Lower lobe of right lung (tissue), 2 donors: ENCODE measurements around the gene NOTUM. TPM values are rescaled to one million over a fixed set of nuclear protein-coding genes. Genes with fewer than 3 reads are reported as not detected.

ENCODE experiments used
- ATAC-seq, 2 donors: fragments of 200-7000 bp; cut with Tn5 transposase; one replicate each; pipeline ENCODE4 v1.9.1; 2020 to 2022; ENCODE audit warnings: mild to moderate bottlenecking in 2 of 2, moderate library complexity in 2 of 2
- DNase-seq: peaks from one replicate; pipeline ENCODE4 v3.0.0-alpha.2; 2020
- H3K27ac ChIP-seq: fragments of 200-600 bp; one replicate; pipeline ENCODE4 v1.8.0; 2022
- H3K27me3 ChIP-seq: fragments of 200-600 bp; one replicate; pipeline ENCODE4 v1.8.0; 2022; ENCODE audit warnings: low read depth
- H3K36me3 ChIP-seq: fragments of 200-600 bp; one replicate; pipeline ENCODE4 v1.8.0; 2022; ENCODE audit warnings: mild to moderate bottlenecking
- H3K4me1 ChIP-seq: fragments of 200-600 bp; one replicate; pipeline ENCODE4 v1.8.0; 2022
- H3K4me3 ChIP-seq: fragments of 200-600 bp; one replicate; pipeline ENCODE4 v1.8.0; 2022; ENCODE audit warnings: mild to moderate bottlenecking
- H3K9me3 ChIP-seq: fragments of 200-600 bp; one replicate; pipeline ENCODE4 v1.8.0; 2022
- intact Hi-C: fragments of 100-400 bp; cut with DNase I; formaldehyde crosslinking; loops from one replicate; pipeline ENCODE4 v1.11.0; 2022
- total RNA-seq: library from RNA; stranded (reverse); fragmentation: NEBNext Ultra II Directional; extraction: Animal tissue kit (Norgen Biotek cat#: 25700); gene quantifications from one replicate; pipeline ENCODE4 v1.2.1, GENCODE V29; 2021
- TF ChIP-seq, protein P1 (sequence below): fragments of 200-600 bp; IDR thresholded peaks from one replicate; pipeline ENCODE4 v1.8.0; 2022; ENCODE audit warnings: antibody characterized with exemption, mild to moderate bottlenecking
- donor health status: DM: no; HTN: yes; CAD: no; lungs with severe emphysema.

NOTUM gene
- total RNA-seq, 1 donor from 2014 or later, result 4.4 TPM

DNA sequence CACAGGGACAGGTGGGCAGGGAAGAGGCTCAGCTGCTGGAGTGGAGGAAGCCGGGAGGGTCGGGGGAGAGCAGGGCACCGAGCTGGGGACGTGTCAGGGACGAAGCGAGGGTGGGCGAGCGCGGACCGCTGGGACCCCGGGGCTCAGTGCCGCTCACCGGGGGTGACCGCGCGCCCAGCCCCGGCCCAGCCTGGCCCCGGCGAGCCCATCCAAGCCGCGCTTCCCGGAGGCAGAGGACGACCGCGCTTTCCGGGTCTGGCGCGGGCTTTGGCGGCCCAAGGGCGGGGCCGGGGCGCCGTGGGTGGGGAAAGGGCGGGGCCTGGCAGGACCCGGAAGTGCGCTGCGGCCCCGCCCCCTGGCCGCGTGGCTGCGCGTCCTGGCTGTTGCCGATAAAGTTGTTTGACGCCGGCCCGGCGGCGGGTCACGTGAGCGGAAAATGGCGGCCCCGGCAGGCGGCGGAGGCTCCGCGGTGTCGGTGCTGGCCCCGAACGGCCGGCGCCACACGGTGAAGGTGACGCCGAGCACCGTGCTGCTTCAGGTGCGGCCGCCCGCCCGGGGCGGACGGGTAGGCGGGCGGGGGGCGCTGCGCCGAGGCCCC, 16.3 kb upstream of the NOTUM start, which contains the start of gene ASPSCR1:
ASPSCR1 (plus strand) TSS at position 419 of the 598 bp plus-strand sequence; CDS start at position 437, 18 bp downstream.
- intact Hi-C loops, result no loop called here
- peaks cover 12% of the 10 kb centered on the region for H3K36me3 ChIP-seq
- peak within 1 kb of the TSS; percentile 82 for H3K4me3 ChIP-seq
- no peaks in the 10 kb centered on the region for H3K27me3 ChIP-seq
- H3K27ac ChIP-seq, result peak within 1 kb of the TSS; percentile 96
- DNase-seq, result peak; percentile 94
- peaks cover 34% of the 10 kb centered on the region for H3K4me1 ChIP-seq
- no peaks in the 10 kb centered on the region for H3K9me3 ChIP-seq
- peak; percentile 97 for ATAC-seq
- TF ChIP-seq, protein P1, sequence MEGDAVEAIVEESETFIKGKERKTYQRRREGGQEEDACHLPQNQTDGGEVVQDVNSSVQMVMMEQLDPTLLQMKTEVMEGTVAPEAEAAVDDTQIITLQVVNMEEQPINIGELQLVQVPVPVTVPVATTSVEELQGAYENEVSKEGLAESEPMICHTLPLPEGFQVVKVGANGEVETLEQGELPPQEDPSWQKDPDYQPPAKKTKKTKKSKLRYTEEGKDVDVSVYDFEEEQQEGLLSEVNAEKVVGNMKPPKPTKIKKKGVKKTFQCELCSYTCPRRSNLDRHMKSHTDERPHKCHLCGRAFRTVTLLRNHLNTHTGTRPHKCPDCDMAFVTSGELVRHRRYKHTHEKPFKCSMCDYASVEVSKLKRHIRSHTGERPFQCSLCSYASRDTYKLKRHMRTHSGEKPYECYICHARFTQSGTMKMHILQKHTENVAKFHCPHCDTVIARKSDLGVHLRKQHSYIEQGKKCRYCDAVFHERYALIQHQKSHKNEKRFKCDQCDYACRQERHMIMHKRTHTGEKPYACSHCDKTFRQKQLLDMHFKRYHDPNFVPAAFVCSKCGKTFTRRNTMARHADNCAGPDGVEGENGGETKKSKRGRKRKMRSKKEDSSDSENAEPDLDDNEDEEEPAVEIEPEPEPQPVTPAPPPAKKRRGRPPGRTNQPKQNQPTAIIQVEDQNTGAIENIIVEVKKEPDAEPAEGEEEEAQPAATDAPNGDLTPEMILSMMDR, result no peak

GRCh38 chr17:81976332-81977210, 15.6 kb upstream of the NOTUM start:
- H3K27ac ChIP-seq, result peak overlapping the region; percentile 96
- intact Hi-C loops, result no loop called here
- TF ChIP-seq, protein P1, result no peak
- DNase-seq (peak; percentile 76), ATAC-seq (peak; percentile 27 to 39)
- H3K4me3 ChIP-seq, result peak overlapping the region; percentile 82
- H3K36me3 ChIP-seq, result peaks cover 12% of the 10 kb centered on the region
- no peaks in the 10 kb centered on the region for H3K27me3 ChIP-seq
- no peaks in the 10 kb centered on the region for H3K9me3 ChIP-seq
- H3K4me1 ChIP-seq, result peaks cover 34% of the 10 kb centered on the region

DNA sequence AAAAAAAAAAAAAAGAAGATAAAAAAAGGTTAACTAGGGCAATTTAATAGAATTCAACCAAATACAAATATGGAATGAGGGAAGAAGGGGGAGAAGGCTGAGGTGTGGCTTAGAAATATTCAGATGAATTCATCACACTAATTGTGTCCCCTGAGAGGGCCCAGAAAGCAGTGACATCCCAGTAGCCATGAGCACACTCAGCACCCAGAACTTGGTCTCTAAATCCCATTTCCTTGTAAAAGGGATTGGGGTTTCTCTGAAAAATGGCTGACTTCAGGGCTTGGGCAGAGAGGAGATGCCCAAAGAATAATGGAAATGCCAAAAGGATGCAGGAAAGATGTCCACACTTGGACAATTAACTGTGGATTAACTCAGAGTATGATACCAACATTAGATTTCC, 12.4 kb upstream of the NOTUM start:
- intact Hi-C loops, result no loop called here
- Histone ChIP-seq H3K36me3 (no peaks in the 10 kb centered on the region), H3K27me3 (no peaks in the 10 kb centered on the region), H3K27ac (no peak overlapping the region), H3K4me1 (peaks cover 20% of the 10 kb centered on the region), H3K9me3 (no peaks in the 10 kb centered on the region), H3K4me3 (no peak overlapping the region)
- DNase-seq, result no peak
- no peak for ATAC-seq
- TF ChIP-seq, protein P1, result no peak

- H3K27me3 ChIP-seq, result peaks cover 4% of the 10 kb centered on the region
- H3K4me3 ChIP-seq, result no peak overlapping the region
- no peaks in the 10 kb centered on the region for H3K9me3 ChIP-seq
- no peak overlapping the region for H3K27ac ChIP-seq
- H3K4me1 ChIP-seq, result peaks cover 35% of the 10 kb centered on the region
- ATAC-seq (no peak), DNase-seq (no peak)
- no peaks in the 10 kb centered on the region for H3K36me3 ChIP-seq
- intact Hi-C loops, result no loop called here
- TF ChIP-seq, protein P1, result no peak
These were observed 8.1 kb upstream of the NOTUM start for GRCh38 chr17:81968850-81969812.

DNA sequence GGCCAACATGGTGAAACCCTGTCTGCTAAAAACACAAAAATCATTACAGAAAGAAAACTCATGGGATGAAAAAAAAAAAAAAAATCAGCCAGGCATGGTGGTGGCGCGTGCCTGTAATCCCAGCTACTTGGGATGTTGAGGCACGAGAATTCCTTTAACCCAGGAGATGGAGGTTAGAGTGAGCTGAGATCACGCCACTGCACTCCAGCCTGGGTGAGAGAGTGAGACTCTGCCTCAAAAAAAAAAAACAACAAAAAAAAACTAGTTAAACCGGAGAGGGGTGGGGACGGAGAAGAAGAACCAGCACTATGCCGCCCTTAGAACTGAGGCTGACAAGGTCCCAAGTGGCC, 7.4 kb upstream of the NOTUM start:
- Histone ChIP-seq H3K36me3 (no peaks in the 10 kb centered on the region), H3K9me3 (no peaks in the 10 kb centered on the region), H3K4me3 (peak overlapping the region; percentile 31), H3K27me3 (peaks cover 4% of the 10 kb centered on the region), H3K4me1 (peaks cover 35% of the 10 kb centered on the region), H3K27ac (peak overlapping the region; percentile 65)
- intact Hi-C loops, result no loop called here
- TF ChIP-seq, protein P1, result no peak
- no peak for DNase-seq
- ATAC-seq, result no peak
